OCI-LY7 (cell line): ENCODE measurements around the gene ELMO1. TPM values are rescaled to one million over a fixed set of nuclear protein-coding genes. Genes with fewer than 3 reads are reported as not detected.

Experiments used
- BruUV-seq: library from RNA; stranded (reverse); fragments of 400-500 nt; replicated peaks from 2 replicates; lab custom pipeline; 2021; lab: Mats Ljungman, UMichigan
- CTCF ChIA-PET: fragments of 300-600 bp; sonication (Branson Sonifier 250); formaldehyde crosslinking; loops from one replicate; lab custom pipeline; 2022; ENCODE audit warnings: antibody characterized with exemption; ENCODE audit not compliant: unreplicated experiment; lab: Charles Lee
- POLR2A ChIA-PET: fragments of 300-600 bp; sonication (Branson Sonifier 250); formaldehyde crosslinking; loops from one replicate; lab custom pipeline; 2022; ENCODE audit warnings: antibody characterized with exemption; lab: Charles Lee
- DNase-seq: peaks from one replicate; pipeline ENCODE4 v3.0.0-alpha.2; 2015; ENCODE audit warnings: low spot score
- H2AFZ ChIP-seq: fragments of 200-600 bp; sonication (generic), shearing (Covaris generic); 2 replicates; pipeline ENCODE4 v1.6.1; 2014; ENCODE audit warnings: mild to moderate bottlenecking, antibody characterized with exemption, low read length, moderate library complexity
- H3K27ac ChIP-seq: fragments of 200-600 bp; sonication (generic); 2 replicates; pipeline ENCODE4 v1.5.1; 2014; ENCODE audit warnings: mixed run types, low read depth, mild to moderate bottlenecking, moderate library complexity, low read length, inconsistent platforms; ENCODE audit not compliant: poor library complexity, severe bottlenecking
- H3K36me3 ChIP-seq: fragments of 200-600 bp; sonication (generic); 2 replicates; pipeline ENCODE4 v1.6.1; 2014; ENCODE audit warnings: mild to moderate bottlenecking, antibody characterized with exemption, low read length, moderate library complexity, mixed read lengths; ENCODE audit not compliant: insufficient read depth
- H3K4me1 ChIP-seq: fragments of 200-600 bp; sonication (generic); 2 replicates; pipeline ENCODE4 v1.5.1; 2014; ENCODE audit warnings: mild to moderate bottlenecking, low read length; ENCODE audit not compliant: insufficient read depth, poor library complexity, severe bottlenecking
- H3K4me2 ChIP-seq: fragments of 200-600 bp; sonication (generic); 2 replicates; pipeline ENCODE4 v1.6.1; 2014; ENCODE audit warnings: mild to moderate bottlenecking, low read length
- H3K4me3 ChIP-seq: fragments of 200-600 bp; sonication (generic); 2 replicates; pipeline ENCODE4 v1.5.1; 2014; ENCODE audit warnings: mild to moderate bottlenecking, low read depth, low read length; ENCODE audit not compliant: poor library complexity, severe bottlenecking
- H3K79me2 ChIP-seq: fragments of 200-600 bp; sonication (generic); 2 replicates; pipeline ENCODE4 v1.6.1; 2016; ENCODE audit warnings: low read depth, mild to moderate bottlenecking, low read length, moderate library complexity, mixed read lengths; ENCODE audit not compliant: insufficient read depth
- H3K9me2 ChIP-seq: fragments of 200-600 bp; sonication (generic); 2 replicates; pipeline ENCODE4 v1.6.1; 2016; ENCODE audit warnings: mild to moderate bottlenecking, low read length, mixed read lengths; ENCODE audit not compliant: insufficient read depth
- H3K9me3 ChIP-seq: fragments of 200-600 bp; sonication (generic); 2 replicates; pipeline ENCODE4 v1.6.1; 2014; ENCODE audit warnings: mild to moderate bottlenecking, mixed run types, low read length, mixed read lengths
- H4K20me1 ChIP-seq: fragments of 200-600 bp; sonication (generic); 2 replicates; pipeline ENCODE4 v1.6.1; 2014; ENCODE audit warnings: mild to moderate bottlenecking, antibody characterized with exemption, low read length, moderate library complexity, mixed read lengths; ENCODE audit not compliant: insufficient read depth
- EZH2phosphoT487 ChIP-seq: fragments of 200-600 bp; sonication (generic); IDR thresholded peaks from 2 replicates; pipeline ENCODE4 v1.6.1; 2018; ENCODE audit warnings: low read depth, borderline replicate concordance, mild to moderate bottlenecking, mixed run types, antibody characterized with exemption, low read length, moderate library complexity, mixed read lengths
- intact Hi-C: fragments of 100-400 bp; cut with micrococcal nuclease; formaldehyde crosslinking; loops from one replicate; pipeline ENCODE4 v1.10.0; 2022; ENCODE audit not compliant: unreplicated experiment
- total RNA-seq, 2 experiments: library from RNA; depleted of rRNA in 1 of 2; stranded (reverse); fragments of >200 nt in 1 of 2; shearing (Covaris generic) in 1 of 2; gene quantifications; 2 replicates each; pipeline ENCODE4 v1.2.3, GENCODE V29; 2014 to 2022
- TF ChIP-seq, protein P1 (sequence below): fragments of 200-600 bp; sonication (generic); conservative IDR thresholded peaks from 2 replicates; pipeline ENCODE4 v1.5.1; 2014; ENCODE audit warnings: mild to moderate bottlenecking, antibody characterized with exemption, low read length, moderate library complexity, mixed read lengths

Gene ELMO1
- total RNA-seq, 2 experiments from 2014 or later = 101 to 103 TPM

DNA sequence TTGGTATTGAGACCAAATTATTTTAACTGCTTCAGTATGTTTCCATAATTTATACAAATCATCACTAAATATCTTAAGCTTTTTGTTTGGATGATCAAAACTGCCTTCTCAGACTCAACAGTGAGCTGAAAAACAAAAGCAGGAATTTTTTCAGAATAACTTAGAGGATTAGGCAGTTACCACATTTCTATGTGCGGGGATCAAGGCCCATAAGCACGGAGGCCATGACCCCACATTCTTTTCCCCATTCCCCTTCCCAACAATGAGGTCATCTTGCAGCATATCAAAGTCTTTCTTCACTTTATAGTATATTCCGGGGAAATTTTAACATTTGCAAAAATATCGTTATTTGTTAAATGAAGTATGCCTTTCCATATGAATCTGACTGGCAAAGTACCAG, 125.8 kb downstream of the ELMO1 start:
- Histone ChIP-seq H3K27ac (no peak overlapping the region), H3K9me3 (peaks cover 4% of the 10 kb centered on the region; the same call in 1 of the 2 replicates), H4K20me1 (peaks cover 14% of the 10 kb centered on the region; the same call in 1 of the 2 replicates), H2AFZ (no peak overlapping the region), H3K4me1 (peaks cover 18% of the 10 kb centered on the region), H3K36me3 (peaks cover 77% of the 10 kb centered on the region), H3K4me3 (no peak overlapping the region), H3K9me2 (no peaks in the 10 kb centered on the region), H3K79me2 (peaks cover 82% of the 10 kb centered on the region), H3K4me2 (no peak overlapping the region)
- no peak for TF ChIP-seq EZH2phosphoT487
- TF ChIP-seq, protein P1, sequence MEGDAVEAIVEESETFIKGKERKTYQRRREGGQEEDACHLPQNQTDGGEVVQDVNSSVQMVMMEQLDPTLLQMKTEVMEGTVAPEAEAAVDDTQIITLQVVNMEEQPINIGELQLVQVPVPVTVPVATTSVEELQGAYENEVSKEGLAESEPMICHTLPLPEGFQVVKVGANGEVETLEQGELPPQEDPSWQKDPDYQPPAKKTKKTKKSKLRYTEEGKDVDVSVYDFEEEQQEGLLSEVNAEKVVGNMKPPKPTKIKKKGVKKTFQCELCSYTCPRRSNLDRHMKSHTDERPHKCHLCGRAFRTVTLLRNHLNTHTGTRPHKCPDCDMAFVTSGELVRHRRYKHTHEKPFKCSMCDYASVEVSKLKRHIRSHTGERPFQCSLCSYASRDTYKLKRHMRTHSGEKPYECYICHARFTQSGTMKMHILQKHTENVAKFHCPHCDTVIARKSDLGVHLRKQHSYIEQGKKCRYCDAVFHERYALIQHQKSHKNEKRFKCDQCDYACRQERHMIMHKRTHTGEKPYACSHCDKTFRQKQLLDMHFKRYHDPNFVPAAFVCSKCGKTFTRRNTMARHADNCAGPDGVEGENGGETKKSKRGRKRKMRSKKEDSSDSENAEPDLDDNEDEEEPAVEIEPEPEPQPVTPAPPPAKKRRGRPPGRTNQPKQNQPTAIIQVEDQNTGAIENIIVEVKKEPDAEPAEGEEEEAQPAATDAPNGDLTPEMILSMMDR = no peak
- intact Hi-C loops = no loop called here
- DNase-seq = no peak
- POLR2A ChIA-PET = interaction anchor here (0.6 to 1.8 kb wide), 2 partner anchors 11 to 564 kb away, joined by 4 to 5 read pairs; no protein-coding TSS in a partner anchor
- CTCF ChIA-PET = no interaction called here
- BruUV-seq = no TSS peak

- H3K27ac ChIP-seq = no peak overlapping the region
- peaks cover 85% of the 10 kb centered on the region for H3K79me2 ChIP-seq
- ChIA-PET POLR2A (no interaction called here), CTCF (no interaction called here)
- no peak for DNase-seq
- no peaks in the 10 kb centered on the region for H3K9me2 ChIP-seq
- H3K9me3 ChIP-seq = peaks cover 4% of the 10 kb centered on the region; the same call in 1 of the 2 replicates
- BruUV-seq = no TSS peak
- H3K4me3 ChIP-seq = no peak overlapping the region
- H4K20me1 ChIP-seq = 0 out of 2 replicates have a peak, but pooled peaks cover 17% of the 10 kb centered on the region
- TF ChIP-seq, protein P1 = no peak
- no peak for TF ChIP-seq EZH2phosphoT487
- no peak overlapping the region for H2AFZ ChIP-seq
- peaks cover 76% of the 10 kb centered on the region for H3K36me3 ChIP-seq
- peaks cover 37% of the 10 kb centered on the region for H3K4me1 ChIP-seq
- intact Hi-C loops = no loop called here
- no peak overlapping the region for H3K4me2 ChIP-seq
Observed at GRCh38 chr7:37320848-37321468, 127.7 kb downstream of the ELMO1 start.
